Ovary (tissue), 9 donors: ENCODE measurements around the gene PCDH17. TPM values are rescaled to one million over a fixed set of nuclear protein-coding genes. Genes with fewer than 3 reads are reported as not detected.

Experiments used
- DNase-seq, 5 donors: peaks; one replicate each; pipeline ENCODE4 v3.0.0-alpha.2; 2019 to 2020
- H3K27ac ChIP-seq, 2 donors: fragments of 200-600 bp; one replicate each; pipeline versions ENCODE4 v1.5.1 to v1.8.0; 2019 to 2022
- H3K27me3 ChIP-seq: fragments of 200-600 bp; one replicate; pipeline ENCODE4 v1.8.0; 2022
- H3K36me3 ChIP-seq: fragments of 200-600 bp; sonication (generic); one replicate; pipeline ENCODE4 v1.5.1; 2019
- H3K4me1 ChIP-seq: one replicate; pipeline ENCODE4 v1.8.1; 2013; ENCODE audit warnings: mild to moderate bottlenecking, moderate library complexity; ENCODE audit not compliant: insufficient read depth
- H3K4me3 ChIP-seq: fragments of 200-600 bp; sonication (generic); one replicate; pipeline ENCODE4 v1.5.1; 2017
- H3K9me3 ChIP-seq, 2 donors: fragments of 200-600 bp in 1 of 2; sonication (generic) in 1 of 2; one replicate each; pipeline versions ENCODE4 v1.5.1 to v1.8.1; 2013 to 2019; ENCODE audit warnings: mild to moderate bottlenecking in 1 of 2, moderate library complexity in 1 of 2
- EP300 ChIP-seq: sonication (generic); formaldehyde crosslinking; IDR thresholded peaks from one replicate; pipeline ENCODE4 v1.6.1; 2017; ENCODE audit warnings: antibody characterized with exemption
- POLR2A ChIP-seq: fragments of 450-650 bp; IDR thresholded peaks from one replicate; pipeline ENCODE4 v1.6.1; 2017; ENCODE audit warnings: antibody characterized with exemption, mild to moderate bottlenecking, moderate library complexity
- WGBS, 3 donors: extraction: QIAGEN DNeasy Blood & Tissue Kit in 1 of 3; methylation state at CpG; one replicate each; pipeline versions ENCODE4 v1.1.5 to v1.1.7; 2013 to 2017; 5-methylcytosine and 5-hydroxymethylcytosine counted together
- intact Hi-C, 4 donors: fragments of 100-400 bp; cut with DNase I; formaldehyde crosslinking; loops; one replicate each; pipeline versions ENCODE4 v1.11.0 to v1.15.1; 2022 to 2023
- polyA plus RNA-seq, 2 donors: library from polyadenylated mRNA; stranded (reverse); fragments of 200-250 nt in 1 of 2; fragments of 350-450 nt in 1 of 2; fragmentation: Illumina TruSeq in 1 of 2; extraction: RNeasy Lipid Tissue Mini Kit (QIAGEN cat#74804) in 1 of 2; gene quantifications; one replicate each; pipeline ENCODE4 v1.2.3, GENCODE V29; 2013 to 2014
- total RNA-seq, 7 donors: library from RNA; depleted of rRNA in 2 of 7; stranded (reverse); fragments of >200 nt in 2 of 7; fragmentation: NEBNext Ultra II Directional in 3 of 7; extraction: Animal tissue kit (Norgen Biotek cat#: 25700) in 3 of 7; gene quantifications; one replicate each; pipeline versions ENCODE4 v1.1.0 to v1.2.4, GENCODE V29; 2016 to 2023
- TF ChIP-seq, protein P1 (sequence below), 3 donors: fragments of 450-650 bp in 2 of 3; fragments of 200-600 bp in 1 of 3; IDR thresholded peaks; one replicate each; pipeline versions ENCODE4 v1.5.1 to v1.8.0; 2016 to 2022; ENCODE audit warnings: antibody characterized with exemption in 3 of 3, mild to moderate bottlenecking in 1 of 3
- donor health status: DM: no; HTN: no; CAD: no; lungs with moderate emphysema.
- donor health status: DM: no; HTN: no; CAD: no.
- donor health status: Bipolar disorder and iron deficiency.
- donor health status: DM: yes; HTN: yes; CAD: no.
- donor health status: DM: no; HTN: no; CAD: no.
- donor health status: DM: yes; HTN: yes; CAD: no.

PCDH17 gene
- total and polyA plus RNA-seq, 9 donors, result 1.2 to 21.3 (median 2.4) TPM

DNA sequence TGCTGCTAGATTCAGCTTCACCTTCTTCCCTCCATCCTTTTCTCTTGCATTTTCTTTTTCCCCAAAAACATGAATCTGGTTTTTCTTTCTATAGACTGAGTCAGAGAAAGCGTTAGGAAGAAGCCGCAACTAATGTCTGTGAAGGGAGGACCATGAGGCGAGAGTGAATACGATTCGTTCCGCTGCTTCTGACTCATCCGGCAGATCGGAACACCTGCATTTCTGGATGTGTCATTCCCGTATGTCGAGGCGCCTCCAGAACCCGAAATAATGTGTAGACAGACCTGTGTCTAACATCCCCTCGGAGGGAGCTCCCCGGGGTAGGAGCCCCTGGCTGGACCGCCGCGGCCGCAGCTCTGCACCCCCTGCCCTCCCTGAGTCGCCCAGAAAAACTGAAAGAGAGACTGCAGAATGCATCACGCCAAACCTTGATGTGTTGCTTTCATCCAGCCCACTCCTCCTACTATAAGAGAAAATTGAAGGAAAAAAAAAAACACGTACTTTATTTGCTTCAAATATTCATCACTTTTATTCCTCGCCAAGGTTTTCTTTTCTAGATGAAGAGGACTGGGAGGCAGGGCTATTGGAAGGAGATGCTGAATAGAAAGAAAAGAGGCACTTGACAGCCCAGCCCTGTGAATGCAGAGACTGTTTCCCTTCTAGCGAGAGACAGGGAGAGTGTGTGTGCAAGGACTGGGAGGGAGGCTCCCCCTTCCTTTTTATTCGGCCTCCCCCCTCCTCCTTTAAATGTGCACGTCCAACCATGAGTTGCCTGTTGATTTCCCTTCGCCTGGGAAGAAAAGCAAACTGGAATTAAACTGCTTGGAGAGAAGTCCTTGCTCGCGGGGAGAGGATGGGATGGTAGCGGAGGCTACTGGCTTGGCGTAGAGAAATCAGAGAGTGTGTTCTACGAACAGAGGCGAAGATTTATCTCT is 616 bp upstream of the PCDH17 start:
- Histone ChIP-seq H3K9me3 (peaks cover 0 to 6% of the 10 kb centered on the region in 2 donors), H3K27ac (no peak overlapping the region), H3K36me3 (no peaks in the 10 kb centered on the region), H3K4me3 (peak overlapping the region; percentile 25), H3K4me1 (peaks cover 11% of the 10 kb centered on the region), H3K27me3 (no peaks in the 10 kb centered on the region)
- WGBS, 3 donors, result 1 to 3% (median 3%) methylated on average over 32 of the region's 32 CpGs
- no peak for DNase-seq
- intact Hi-C loops, result no loop called here
- TF ChIP-seq, protein P1, sequence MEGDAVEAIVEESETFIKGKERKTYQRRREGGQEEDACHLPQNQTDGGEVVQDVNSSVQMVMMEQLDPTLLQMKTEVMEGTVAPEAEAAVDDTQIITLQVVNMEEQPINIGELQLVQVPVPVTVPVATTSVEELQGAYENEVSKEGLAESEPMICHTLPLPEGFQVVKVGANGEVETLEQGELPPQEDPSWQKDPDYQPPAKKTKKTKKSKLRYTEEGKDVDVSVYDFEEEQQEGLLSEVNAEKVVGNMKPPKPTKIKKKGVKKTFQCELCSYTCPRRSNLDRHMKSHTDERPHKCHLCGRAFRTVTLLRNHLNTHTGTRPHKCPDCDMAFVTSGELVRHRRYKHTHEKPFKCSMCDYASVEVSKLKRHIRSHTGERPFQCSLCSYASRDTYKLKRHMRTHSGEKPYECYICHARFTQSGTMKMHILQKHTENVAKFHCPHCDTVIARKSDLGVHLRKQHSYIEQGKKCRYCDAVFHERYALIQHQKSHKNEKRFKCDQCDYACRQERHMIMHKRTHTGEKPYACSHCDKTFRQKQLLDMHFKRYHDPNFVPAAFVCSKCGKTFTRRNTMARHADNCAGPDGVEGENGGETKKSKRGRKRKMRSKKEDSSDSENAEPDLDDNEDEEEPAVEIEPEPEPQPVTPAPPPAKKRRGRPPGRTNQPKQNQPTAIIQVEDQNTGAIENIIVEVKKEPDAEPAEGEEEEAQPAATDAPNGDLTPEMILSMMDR (IDR thresholded peaks at IDR 0.05), result no peak
- no peak for TF ChIP-seq EP300
- no peak for TF ChIP-seq POLR2A

- DNase-seq, result peak in 1 of 5 donors; percentile 10
- 3 to 6% (median 4%) methylated on average over 67 to 70 of the region's 70 CpGs for WGBS, 3 donors
- peaks cover 0 to 6% of the 10 kb centered on the region in 2 donors for H3K9me3 ChIP-seq
- TF ChIP-seq POLR2A (no peak), EP300 (no peak)
- TF ChIP-seq, protein P1 (IDR thresholded peaks at IDR 0.05), result no peak
- intact Hi-C loops, result no loop called here
- H3K27me3 ChIP-seq, result no peaks in the 10 kb centered on the region
- H3K4me1 ChIP-seq, result peaks cover 11% of the 10 kb centered on the region
- H3K36me3 ChIP-seq, result no peaks in the 10 kb centered on the region
- H3K4me3 ChIP-seq, result peak overlapping the region; percentile 25
- H3K27ac ChIP-seq, result no peak overlapping the region
These were observed 964 bp downstream of the PCDH17 start for GRCh38 chr13:57632276-57633140.

- TF ChIP-seq, protein P1 (IDR thresholded peaks at IDR 0.05), result no peak
- no peak for TF ChIP-seq POLR2A
- TF ChIP-seq EP300, result no peak
- DNase-seq, result peak in 3 of 5 donors; percentile 10 to 37 (median 22)
- H3K9me3 ChIP-seq, result peaks cover 0 to 6% of the 10 kb centered on the region in 2 donors
- peaks cover 11% of the 10 kb centered on the region for H3K4me1 ChIP-seq
- WGBS, 3 donors, result 7 to 10% (median 8%) methylated on average over 71 to 77 of the region's 77 CpGs
- no peaks in the 10 kb centered on the region for H3K27me3 ChIP-seq
- H3K36me3 ChIP-seq, result no peaks in the 10 kb centered on the region
- no peak overlapping the region for H3K27ac ChIP-seq
- peak overlapping the region; percentile 15 for H3K4me3 ChIP-seq
- intact Hi-C loops, result no loop called here
These were observed 1.8 kb downstream of the PCDH17 start for GRCh38 chr13:57633141-57633949.
